K562 (cell line): Measurements from ENCODE around the gene TIMM23. TPM values are rescaled to one million over a fixed set of nuclear protein-coding genes. Genes with fewer than 3 reads are reported as not detected.

Experiments used
- CBFA2T3 ChIP-seq: fragments of 450-650 bp; IDR thresholded peaks from 2 replicates; pipeline ENCODE4 v1.6.1; 2017
- NFATC3 ChIP-seq: fragments of 450-650 bp; IDR thresholded peaks from 2 replicates; pipeline ENCODE4 v1.6.1; 2017; ENCODE audit warnings: mild to moderate bottlenecking
- PBX2 ChIP-seq, 2 experiments: IDR thresholded peaks in 1 of 2; conservative IDR thresholded peaks in 1 of 2; 2 replicates each; pipeline ENCODE4 v1.6.1; 2016; ENCODE audit warnings: low read depth in 2 of 2, mild to moderate bottlenecking in 1 of 2, missing compliant biosample characterization in 1 of 2, missing genetic modification characterization in 1 of 2, moderate library complexity in 1 of 2
- PKNOX1 ChIP-seq: fragments of 450-650 bp; IDR thresholded peaks from 2 replicates; pipeline ENCODE4 v1.6.1; 2016
- SREBF1 ChIP-seq: fragments of 150-350 bp; IDR thresholded peaks from 2 replicates; pipeline ENCODE4 v1.6.1; 2014; ENCODE audit warnings: antibody characterized with exemption, low read depth, low read length, borderline replicate concordance
- THAP12 ChIP-seq: fragments of 250-450 bp; sonication (Bioruptor Pico); IDR thresholded peaks from 2 replicates; pipeline ENCODE4 v1.9.0; 2021; ENCODE audit warnings: mild to moderate bottlenecking, inconsistent platforms
- ZBTB40 ChIP-seq, 2 experiments: fragments of 450-650 bp in 1 of 2; sonication (generic) in 1 of 2; formaldehyde crosslinking in 1 of 2; IDR thresholded peaks; 2 replicates each; pipeline versions ENCODE4 v1.7.1 to v1.9.0; 2016 to 2022; ENCODE audit warnings: inconsistent platforms in 1 of 2, mild to moderate bottlenecking in 1 of 2, missing genetic modification reagents in 1 of 2
- ZNF75A ChIP-seq: fragments of 450-650 bp; formaldehyde crosslinking; IDR thresholded peaks from 2 replicates; pipeline ENCODE4 v1.4.0; 2020; ENCODE audit warnings: mild to moderate bottlenecking
- polyA plus RNA-seq, 8 experiments: library from polyadenylated mRNA; depleted of rRNA in 4 of 8; stranded (reverse) in 5 of 8; unstranded in 3 of 8; fragments of >200 nt; fragmentation: Nextera tagmentation in 2 of 8; fragmentation: Illumina TruSeq in 1 of 8; extraction: Ambion mirVana in 2 of 8; extraction: Trizol in 1 of 8; gene quantifications; 2 replicates each; pipeline versions ENCODE4 v1.2.1 to v1.2.3, GENCODE V29; 2011 to 2014; ENCODE audit warnings: inconsistent platforms in 1 of 8, missing spikeins in 1 of 8
- total RNA-seq, 7 experiments: library from RNA; depleted of rRNA in 6 of 7; stranded (reverse); fragments of >200 nt in 6 of 7; fragmentation: Illumina TruSeq in 2 of 7; extraction: Trizol in 2 of 7; gene quantifications; 2 replicates each; pipeline versions ENCODE4 v1.2.1 to v1.2.3, GENCODE V29; 2011 to 2021; ENCODE audit warnings: low replicate concordance in 1 of 7

The TIMM23 gene
- total and polyA plus RNA-seq, 9 of the 15 experiments (the other 6 are each of a cell fraction or from before 2014, with no cell fraction given), result 148 to 280 (median 183) TPM

- TF ChIP-seq ZBTB40 (IDR thresholded peaks at IDR 0.05) (0 out of 2 replicates have a peak, but pooled peaks have one; percentile 20), ZBTB40 (CRISPR knock-in tag; IDR thresholded peaks at IDR 0.05) (no peak), SREBF1 (no peak), THAP12 (CRISPR knock-in tag) (no peak), PBX2 (CRISPR knock-in tag; IDR thresholded peaks at IDR 0.05; ENCODE audit: low read depth) (peak; percentile 51; the same call in 1 of the 2 replicates), PBX2 (tag; conservative IDR thresholded peaks at IDR 0.05; ENCODE audit: low read depth) (peak; percentile 95), ZNF75A (CRISPR knock-in tag) (0 out of 2 replicates have a peak, but pooled peaks have one; percentile 52), NFATC3 (peak; percentile 95), PKNOX1 (peak; percentile 98), CBFA2T3 (peak; percentile 100)
Observed at GRCh38 chr10:46001187-46001756, 29.0 kb downstream of the TIMM23 start (continued).
